ENCODE measurements around the gene SDHB.
A peak's percentile ranks its signal among the peaks of the same experiment; 100 is the strongest.

SDHB gene

GRCh38 chr1:17012775-17013490, 40.9 kb downstream of the SDHB start:
- no peak for DNase-seq (ENCODE audit: low read depth, low spot score)

GRCh38 chr1:17011439-17012307, 42.2 kb downstream of the SDHB start, which contains the start of gene ATP13A2:
Gene ATP13A2, minus strand, starts transcription at chr1:17011928. Its CDS starts 190 bp downstream, at chr1:17011738.
- DNase-seq (ENCODE audit: low read depth, low spot score) = peak; percentile 64

GRCh38 chr1:17011092-17011438, 42.8 kb downstream of the SDHB start:
- DNase-seq (ENCODE audit: low read depth, low spot score) = no peak

- DNase-seq (ENCODE audit: low read depth, low spot score) = no peak
Measured at GRCh38 chr1:17009706-17010105, 44.1 kb downstream of the SDHB start.

- no peak for DNase-seq (ENCODE audit: low read depth, low spot score)
Measured at GRCh38 chr1:17008208-17008855, 45.5 kb downstream of the SDHB start.

- DNase-seq (ENCODE audit: low read depth, low spot score) = no peak
Measured at GRCh38 chr1:17007121-17007520, 46.7 kb downstream of the SDHB start.

GRCh38 chr1:17005365-17005740, 48.5 kb downstream of the SDHB start:
- DNase-seq (ENCODE audit: low read depth, low spot score) = no peak

GRCh38 chr1:17004466-17005364, 49.1 kb downstream of the SDHB start:
- no peak for DNase-seq (ENCODE audit: low read depth, low spot score)

- DNase-seq (ENCODE audit: low read depth, low spot score) = no peak
Measured at GRCh38 chr1:17002524-17002902, 51.3 kb downstream of the SDHB start.

- no peak for DNase-seq (ENCODE audit: low read depth, low spot score)
Measured at GRCh38 chr1:17001760-17002523, 51.9 kb downstream of the SDHB start.

- DNase-seq (ENCODE audit: low read depth, low spot score) = no peak
Measured at GRCh38 chr1:16999863-17000262, 54.0 kb downstream of the SDHB start.

GRCh38 chr1:16998589-16998988, 55.2 kb downstream of the SDHB start:
- DNase-seq (ENCODE audit: low read depth, low spot score) = no peak

- DNase-seq (ENCODE audit: low read depth, low spot score) = no peak
Measured at GRCh38 chr1:16996845-16997244, 57.0 kb downstream of the SDHB start.

- DNase-seq (ENCODE audit: low read depth, low spot score) = no peak
Measured at GRCh38 chr1:16993521-16994038, 60.3 kb downstream of the SDHB start.

- no peak for DNase-seq (ENCODE audit: low read depth, low spot score)
Measured at GRCh38 chr1:16992675-16993074, 61.2 kb downstream of the SDHB start.

GRCh38 chr1:16992102-16992501, 61.7 kb downstream of the SDHB start:
- no peak for DNase-seq (ENCODE audit: low read depth, low spot score)

GRCh38 chr1:16991571-16991970, 62.3 kb downstream of the SDHB start:
- no peak for DNase-seq (ENCODE audit: low read depth, low spot score)

GRCh38 chr1:16989676-16990391, 64.0 kb downstream of the SDHB start:
- DNase-seq (ENCODE audit: low read depth, low spot score) = no peak

GRCh38 chr1:16988210-16988609, 65.6 kb downstream of the SDHB start:
- DNase-seq (ENCODE audit: low read depth, low spot score) = no peak

GRCh38 chr1:16986962-16987361, 66.9 kb downstream of the SDHB start:
- DNase-seq (ENCODE audit: low read depth, low spot score) = no peak

Measured in activated naive CD8-positive, alpha-beta T cell treated with anti-CD3 and anti-CD28 coated beads, Interleukin-2, amount 50 U/mL, for 16 hours (primary cell).